ENCODE results near the gene CDV3. TPM values are rescaled to one million over a fixed set of nuclear protein-coding genes. Genes with fewer than 3 reads are reported as not detected.
A peak's percentile ranks its signal among the peaks of the same experiment; 100 is the strongest.

Gene CDV3
- total and polyA plus RNA-seq, 2 donors (not counting 1 experiment from before 2014, with no cell fraction given), result 39.8 to 188 TPM

DNA sequence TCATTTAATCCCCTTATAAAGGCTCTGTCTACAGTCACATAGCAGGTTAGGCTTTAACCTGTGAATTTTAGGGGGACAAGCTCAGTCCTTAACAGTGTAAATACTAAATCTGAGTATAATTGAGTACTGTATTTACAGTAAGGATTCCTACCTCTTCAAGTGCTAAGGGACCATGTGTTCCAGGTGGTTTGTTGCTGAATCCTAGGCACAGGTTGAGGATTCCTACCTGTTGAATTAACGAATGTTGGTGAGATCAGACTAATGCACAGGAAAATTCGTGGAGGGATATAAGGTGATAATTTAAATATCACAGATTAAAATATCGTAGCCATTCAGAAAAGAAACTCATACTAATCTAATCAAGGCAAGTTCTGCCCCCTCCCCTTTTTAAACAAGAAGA, 24.9 kb downstream of the CDV3 start:
- no peak overlapping the region for H3K4me3 Mint-ChIP-seq
- H3K27me3 ChIP-seq (replicated peaks in 1 of 4; ENCODE audit: control extremely low read depth in 1 of 4, control insufficient read depth in 3 of 4, insufficient read depth in 4 of 4, low read length in 3 of 4), result no peaks in the 10 kb centered on the region
- H3K9me3 Mint-ChIP-seq (ENCODE audit: insufficient read depth), result no peaks in the 10 kb centered on the region
- H3K4me2 ChIP-seq (replicated peaks; ENCODE audit: low read depth, low read length, poor library complexity, severe bottlenecking), result no peak overlapping the region
- no peak overlapping the region for H3K27ac ChIP-seq (ENCODE audit: low read length in 2 of 2)
- H3K9ac ChIP-seq (ENCODE audit: low read length), result no peak overlapping the region
- no peaks in the 10 kb centered on the region for H4K20me1 ChIP-seq (ENCODE audit: control insufficient read depth, insufficient read depth, low read length, poor library complexity, severe bottlenecking)
- H3K27ac Mint-ChIP-seq, result peak overlapping the region; percentile 18
- H3K27me3 Mint-ChIP-seq, result no peaks in the 10 kb centered on the region
- H3K4me1 Mint-ChIP-seq, result no peaks in the 10 kb centered on the region
- no peak for TF ChIP-seq EZH2 (IDR thresholded peaks at IDR 0.05; ENCODE audit: borderline replicate concordance, insufficient read depth, low read depth, low read length, poor library complexity, severe bottlenecking)
- TF ChIP-seq, protein P1, sequence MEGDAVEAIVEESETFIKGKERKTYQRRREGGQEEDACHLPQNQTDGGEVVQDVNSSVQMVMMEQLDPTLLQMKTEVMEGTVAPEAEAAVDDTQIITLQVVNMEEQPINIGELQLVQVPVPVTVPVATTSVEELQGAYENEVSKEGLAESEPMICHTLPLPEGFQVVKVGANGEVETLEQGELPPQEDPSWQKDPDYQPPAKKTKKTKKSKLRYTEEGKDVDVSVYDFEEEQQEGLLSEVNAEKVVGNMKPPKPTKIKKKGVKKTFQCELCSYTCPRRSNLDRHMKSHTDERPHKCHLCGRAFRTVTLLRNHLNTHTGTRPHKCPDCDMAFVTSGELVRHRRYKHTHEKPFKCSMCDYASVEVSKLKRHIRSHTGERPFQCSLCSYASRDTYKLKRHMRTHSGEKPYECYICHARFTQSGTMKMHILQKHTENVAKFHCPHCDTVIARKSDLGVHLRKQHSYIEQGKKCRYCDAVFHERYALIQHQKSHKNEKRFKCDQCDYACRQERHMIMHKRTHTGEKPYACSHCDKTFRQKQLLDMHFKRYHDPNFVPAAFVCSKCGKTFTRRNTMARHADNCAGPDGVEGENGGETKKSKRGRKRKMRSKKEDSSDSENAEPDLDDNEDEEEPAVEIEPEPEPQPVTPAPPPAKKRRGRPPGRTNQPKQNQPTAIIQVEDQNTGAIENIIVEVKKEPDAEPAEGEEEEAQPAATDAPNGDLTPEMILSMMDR (IDR thresholded peaks at IDR 0.05), result no peak
- no peak overlapping the region for H2AFZ ChIP-seq (ENCODE audit: insufficient read depth, low read depth, low read length, poor library complexity, severe bottlenecking)
- H3K4me1 ChIP-seq (ENCODE audit: control insufficient read depth in 2 of 2, insufficient read depth in 2 of 2, low read length in 2 of 2), result no peaks in the 10 kb centered on the region
- WGBS (ENCODE audit: insufficient coverage), result no CpG with 5 or more reads among the region's 3 CpGs
- intact Hi-C loops (cut with micrococcal nuclease), result no loop called here
- no peak overlapping the region for H3K4me3 ChIP-seq (ENCODE audit: control extremely low read depth in 1 of 5, extremely low read depth in 1 of 5, insufficient read depth in 1 of 5, low read depth in 2 of 5, low read length in 4 of 5)
- ATAC-seq (ENCODE audit: low read depth) (no peak), DNase-seq (no peak)
- POLR2A ChIA-PET, result no interaction called here
- CTCF ChIA-PET, result interaction anchor here (1.3 kb wide), 1 partner anchor 20 kb away, joined by 3 read pairs; no protein-coding TSS in a partner anchor
- H3K36me3 ChIP-seq (replicated peaks in 1 of 2; ENCODE audit: control extremely low read depth in 1 of 2, control insufficient read depth in 1 of 2, extremely low read depth in 1 of 2, insufficient read depth in 2 of 2, low read length in 1 of 2), result peaks cover 4 to 21% of the 10 kb centered on the region in 2 experiments
- H3K79me2 ChIP-seq (ENCODE audit: control insufficient read depth, insufficient read depth, low read length), result no peaks in the 10 kb centered on the region
- H3K9me3 ChIP-seq (ENCODE audit: control extremely low read depth in 1 of 3, control insufficient read depth in 2 of 3, insufficient read depth in 1 of 3, low read length in 2 of 3), result no peaks in the 10 kb centered on the region

DNA sequence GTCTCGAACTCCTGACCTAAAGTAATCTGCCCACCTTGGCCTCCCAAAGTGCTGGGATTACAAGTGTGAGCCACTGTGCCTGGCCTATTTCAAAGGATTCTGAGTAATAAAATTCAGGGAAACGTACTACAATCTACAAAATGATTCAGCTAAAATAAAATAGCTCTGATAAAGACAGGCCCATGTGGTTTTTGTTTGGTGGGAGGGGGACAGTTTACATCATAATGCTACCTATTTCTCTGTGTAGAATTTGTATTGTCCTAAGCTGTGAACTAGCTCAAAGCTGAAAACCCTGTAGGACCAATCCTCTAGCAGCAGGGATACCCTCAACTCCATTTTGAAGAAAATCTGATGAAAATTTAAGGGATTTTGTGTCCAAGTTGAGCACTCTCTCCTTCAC, 25.8 kb downstream of the CDV3 start:
- no peak overlapping the region for H3K9ac ChIP-seq (ENCODE audit: low read length)
- Mint-ChIP-seq H3K27me3 (no peaks in the 10 kb centered on the region), H3K4me1 (no peaks in the 10 kb centered on the region), H3K9me3 (ENCODE audit: insufficient read depth) (no peaks in the 10 kb centered on the region), H3K27ac (no peak overlapping the region), H3K4me3 (no peak overlapping the region)
- H3K79me2 ChIP-seq (ENCODE audit: control insufficient read depth, insufficient read depth, low read length), result no peaks in the 10 kb centered on the region
- ATAC-seq (ENCODE audit: low read depth) (no peak), DNase-seq (no peak)
- TF ChIP-seq EZH2 (IDR thresholded peaks at IDR 0.05; ENCODE audit: borderline replicate concordance, insufficient read depth, low read depth, low read length, poor library complexity, severe bottlenecking), result no peak
- TF ChIP-seq, protein P1 (IDR thresholded peaks at IDR 0.05), result no peak
- H3K9me3 ChIP-seq (ENCODE audit: control extremely low read depth in 1 of 3, control insufficient read depth in 2 of 3, insufficient read depth in 1 of 3, low read length in 2 of 3), result no peaks in the 10 kb centered on the region
- intact Hi-C loops (cut with micrococcal nuclease), result no loop called here
- peaks cover 4 to 23% of the 10 kb centered on the region in 2 experiments for H3K36me3 ChIP-seq (replicated peaks in 1 of 2; ENCODE audit: control extremely low read depth in 1 of 2, control insufficient read depth in 1 of 2, extremely low read depth in 1 of 2, insufficient read depth in 2 of 2, low read length in 1 of 2)
- no peak overlapping the region for H3K4me2 ChIP-seq (replicated peaks; ENCODE audit: low read depth, low read length, poor library complexity, severe bottlenecking)
- no peak overlapping the region for H3K27ac ChIP-seq (ENCODE audit: low read length in 2 of 2)
- no peaks in the 10 kb centered on the region for H3K27me3 ChIP-seq (replicated peaks in 1 of 4; ENCODE audit: control extremely low read depth in 1 of 4, control insufficient read depth in 3 of 4, insufficient read depth in 4 of 4, low read length in 3 of 4)
- H3K4me3 ChIP-seq (ENCODE audit: control extremely low read depth in 1 of 5, extremely low read depth in 1 of 5, insufficient read depth in 1 of 5, low read depth in 2 of 5, low read length in 4 of 5), result no peak overlapping the region
- POLR2A ChIA-PET, result no interaction called here
- H2AFZ ChIP-seq (ENCODE audit: insufficient read depth, low read depth, low read length, poor library complexity, severe bottlenecking), result no peak overlapping the region
- CTCF ChIA-PET, result interaction anchor here (0.7 kb wide), 1 partner anchor 58 kb away, joined by 3 read pairs; no protein-coding TSS in a partner anchor
- no peaks in the 10 kb centered on the region for H4K20me1 ChIP-seq (ENCODE audit: control insufficient read depth, insufficient read depth, low read length, poor library complexity, severe bottlenecking)
- H3K4me1 ChIP-seq (ENCODE audit: control insufficient read depth in 2 of 2, insufficient read depth in 2 of 2, low read length in 2 of 2), result no peaks in the 10 kb centered on the region
- WGBS (ENCODE audit: insufficient coverage), result 100% methylated on average over 1 of the region's 2 CpGs
